Left colon (tissue), 2 donors: ENCODE results near the gene AGAP1. TPM values are rescaled to one million over a fixed set of nuclear protein-coding genes. Genes with fewer than 3 reads are reported as not detected.

Experiments
- ATAC-seq: fragments of 200-7000 bp; cut with Tn5 transposase; one replicate; pipeline ENCODE4 v1.9.1; 2020; ENCODE audit warnings: mild to moderate bottlenecking, moderate library complexity
- DNase-seq, 2 donors: peaks; one replicate each; pipeline ENCODE4 v3.0.0-alpha.2; 2020
- intact Hi-C, 2 donors: fragments of 100-400 bp; cut with DNase I in 1 of 2; cut with micrococcal nuclease in 1 of 2; formaldehyde crosslinking; loops; one replicate each; pipeline versions ENCODE4 v1.11.2 to v1.14.0; 2022; cut with DNase I, micrococcal nuclease
- total RNA-seq, 2 donors: library from RNA; stranded (reverse); fragmentation: NEBNext Ultra II Directional; extraction: Animal tissue kit (Norgen Biotek cat#: 25700); gene quantifications; one replicate each; pipeline ENCODE4 v1.2.1, GENCODE V29; 2021
- donor health status: DM: no; HTN: no; CAD: no.
- donor health status: DM: yes; HTN: yes; CAD: no.

AGAP1 gene
- total RNA-seq, 2 donors from 2014 or later: 61.3 to 78.5 TPM

GRCh38 chr2:236112466-236112865 lies 618.6 kb downstream of the AGAP1 start:
- intact Hi-C loops: no loop called here
- DNase-seq (no peak), ATAC-seq (no peak)

GRCh38 chr2:236113425-236113824 lies 619.6 kb downstream of the AGAP1 start:
- intact Hi-C loops: no loop called here
- ATAC-seq: no peak

GRCh38 chr2:236113948-236114347 lies 620.1 kb downstream of the AGAP1 start:
- intact Hi-C loops: no loop called here
- ATAC-seq: no peak
- DNase-seq: no peak

More at GRCh38 chr2:236113425-236113824, 619.6 kb downstream of the AGAP1 start:
- DNase-seq: no peak

GRCh38 chr2:236114959-236115358 lies 621.1 kb downstream of the AGAP1 start:
- DNase-seq (no peak), ATAC-seq (no peak)
- intact Hi-C loops: no loop called here

- DNase-seq: no peak
- ATAC-seq: no peak
- intact Hi-C loops: no loop called here
Observed at GRCh38 chr2:236117401-236117800, 623.6 kb downstream of the AGAP1 start.

- DNase-seq (no peak), ATAC-seq (peak; percentile 37)
- intact Hi-C loops: no loop called here
Observed at GRCh38 chr2:236117861-236118269, 624.0 kb downstream of the AGAP1 start.

- ATAC-seq (no peak), DNase-seq (no peak)
- intact Hi-C loops: no loop called here
Observed at GRCh38 chr2:236119003-236119402, 625.2 kb downstream of the AGAP1 start.

- ATAC-seq (no peak), DNase-seq (no peak)
- intact Hi-C loops: no loop called here
Observed at GRCh38 chr2:236119476-236119875, 625.6 kb downstream of the AGAP1 start.

GRCh38 chr2:236120141-236120601 lies 626.3 kb downstream of the AGAP1 start:
- ATAC-seq: no peak
- intact Hi-C loops: no loop called here

GRCh38 chr2:236120829-236121228 lies 627.0 kb downstream of the AGAP1 start:
- ATAC-seq (no peak), DNase-seq (no peak)
- intact Hi-C loops: no loop called here

More at GRCh38 chr2:236120141-236120601, 626.3 kb downstream of the AGAP1 start:
- no peak for DNase-seq

GRCh38 chr2:236121546-236121945 lies 627.7 kb downstream of the AGAP1 start:
- DNase-seq (no peak), ATAC-seq (no peak)
- intact Hi-C loops: no loop called here

GRCh38 chr2:236122236-236122635 lies 628.4 kb downstream of the AGAP1 start:
- ATAC-seq (no peak), DNase-seq (no peak)
- intact Hi-C loops: no loop called here

- intact Hi-C loops: no loop called here
- DNase-seq (no peak), ATAC-seq (no peak)
Observed at GRCh38 chr2:236123716-236124115, 629.9 kb downstream of the AGAP1 start.

- DNase-seq: no peak
- ATAC-seq: no peak
- intact Hi-C loops: no loop called here
Observed at GRCh38 chr2:236124182-236124893, 630.5 kb downstream of the AGAP1 start.

GRCh38 chr2:236125541-236125940 lies 631.7 kb downstream of the AGAP1 start:
- intact Hi-C loops: no loop called here
- ATAC-seq (no peak), DNase-seq (no peak)

GRCh38 chr2:236127010-236127409 lies 633.2 kb downstream of the AGAP1 start:
- no peak for ATAC-seq

GRCh38 chr2:236128321-236128720 lies 634.5 kb downstream of the AGAP1 start:
- DNase-seq (peak in 1 of 2 donors; percentile 9), ATAC-seq (no peak)
- intact Hi-C loops: no loop called here

More at GRCh38 chr2:236127010-236127409, 633.2 kb downstream of the AGAP1 start:
- DNase-seq: no peak
- intact Hi-C loops: no loop called here

GRCh38 chr2:236129935-236130334 lies 636.1 kb downstream of the AGAP1 start:
- no peak for ATAC-seq
- intact Hi-C loops: no loop called here
- no peak for DNase-seq

- no peak for DNase-seq
- intact Hi-C loops: no loop called here
- ATAC-seq: no peak
Observed at GRCh38 chr2:236130349-236130998, 636.6 kb downstream of the AGAP1 start.

- no peak for DNase-seq
- ATAC-seq: no peak
- intact Hi-C loops: no loop called here
Observed at GRCh38 chr2:236131073-236131692, 637.3 kb downstream of the AGAP1 start.
